Measurements from ENCODE around the gene RTN4RL1.

DNA sequence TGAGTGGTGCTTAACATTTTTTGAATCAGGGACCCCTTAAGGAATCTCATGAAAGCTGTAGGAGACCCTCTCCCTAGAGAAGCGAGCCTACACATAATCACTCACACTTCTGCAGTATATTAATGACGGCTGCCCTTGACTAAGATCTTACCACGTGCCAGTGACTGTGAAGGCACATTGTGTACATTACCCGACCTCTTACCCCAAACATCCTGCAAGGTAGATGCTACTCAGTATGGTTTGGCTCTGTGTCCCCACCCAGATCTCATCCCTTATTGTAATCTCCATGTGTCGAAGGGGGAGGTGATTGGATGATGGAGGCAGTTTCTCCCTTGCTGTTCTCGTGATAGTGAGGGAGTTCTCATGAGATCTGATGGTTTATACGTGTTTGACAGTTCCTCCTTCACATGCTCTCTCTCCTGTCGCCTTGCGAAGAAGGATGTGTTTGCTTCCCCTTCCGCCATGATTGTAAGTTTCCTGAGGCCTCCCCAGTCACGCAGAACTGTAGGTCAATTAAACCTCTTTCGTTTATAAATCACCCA is 54.2 kb downstream of the RTN4RL1 start:
- TF ChIP-seq CTCF (IDR thresholded peaks at IDR 0.05) (no peak), POLR2AphosphoS5 (IDR thresholded peaks at IDR 0.05) (no peak)

Data from esophagus muscularis mucosa (tissue), 3 donors.